ENCODE measurements around the gene ESR1.

The ESR1 gene

DNA sequence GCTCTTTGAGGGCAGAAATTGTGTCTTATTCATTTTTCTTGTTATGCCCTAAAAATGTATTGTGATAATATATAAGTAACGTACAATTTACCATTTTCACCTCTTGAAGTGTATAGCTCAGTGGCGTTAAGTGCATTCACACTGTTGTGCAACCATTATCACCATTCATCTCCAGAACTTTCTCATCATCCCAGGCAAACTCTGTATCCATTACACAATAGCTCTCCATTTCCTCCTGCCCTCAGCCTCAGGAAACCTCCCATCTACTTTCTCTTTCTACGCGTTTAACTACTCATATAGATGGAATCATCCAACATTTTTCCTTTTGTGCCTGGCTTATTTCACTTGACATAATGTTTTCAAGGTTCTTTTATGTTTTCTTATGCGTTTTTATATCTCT lies 184.6 kb downstream of the ESR1 start:
- Histone ChIP-seq H3K27ac (ENCODE audit: low read length) (no peak overlapping the region), H3K4me3 (ENCODE audit: low read length) (no peak overlapping the region), H3K27me3 (replicated peaks; ENCODE audit: insufficient read depth, low read length) (no peaks in the 10 kb centered on the region), H2AFZ (ENCODE audit: low read length) (no peak overlapping the region), H3K9me3 (replicated peaks; ENCODE audit: insufficient read depth, low read length) (no peaks in the 10 kb centered on the region), H3K9me2 (replicated peaks; ENCODE audit: insufficient read depth, low read length) (no peaks in the 10 kb centered on the region), H3K79me2 (ENCODE audit: low read length) (no peaks in the 10 kb centered on the region), H3K4me1 (ENCODE audit: low read length) (no peaks in the 10 kb centered on the region), H3K36me3 (replicated peaks; ENCODE audit: insufficient read depth, low read length) (no peaks in the 10 kb centered on the region), H3K9ac (ENCODE audit: low read length) (no peak overlapping the region), H3K4me2 (ENCODE audit: low read depth, low read length) (no peak overlapping the region), H4K20me1 (ENCODE audit: insufficient read depth, low read length) (no peaks in the 10 kb centered on the region), H3F3A (ENCODE audit: insufficient read depth, low read length) (no peaks in the 10 kb centered on the region)
- no peak for DNase-seq
- TF ChIP-seq EZH2phosphoT487 (IDR thresholded peaks at IDR 0.05; ENCODE audit: low read length) (no peak), EZH2 (optimal IDR thresholded peaks at IDR 0.05; ENCODE audit: low read depth, low read length) (no peak)
- TF ChIP-seq, protein P1, sequence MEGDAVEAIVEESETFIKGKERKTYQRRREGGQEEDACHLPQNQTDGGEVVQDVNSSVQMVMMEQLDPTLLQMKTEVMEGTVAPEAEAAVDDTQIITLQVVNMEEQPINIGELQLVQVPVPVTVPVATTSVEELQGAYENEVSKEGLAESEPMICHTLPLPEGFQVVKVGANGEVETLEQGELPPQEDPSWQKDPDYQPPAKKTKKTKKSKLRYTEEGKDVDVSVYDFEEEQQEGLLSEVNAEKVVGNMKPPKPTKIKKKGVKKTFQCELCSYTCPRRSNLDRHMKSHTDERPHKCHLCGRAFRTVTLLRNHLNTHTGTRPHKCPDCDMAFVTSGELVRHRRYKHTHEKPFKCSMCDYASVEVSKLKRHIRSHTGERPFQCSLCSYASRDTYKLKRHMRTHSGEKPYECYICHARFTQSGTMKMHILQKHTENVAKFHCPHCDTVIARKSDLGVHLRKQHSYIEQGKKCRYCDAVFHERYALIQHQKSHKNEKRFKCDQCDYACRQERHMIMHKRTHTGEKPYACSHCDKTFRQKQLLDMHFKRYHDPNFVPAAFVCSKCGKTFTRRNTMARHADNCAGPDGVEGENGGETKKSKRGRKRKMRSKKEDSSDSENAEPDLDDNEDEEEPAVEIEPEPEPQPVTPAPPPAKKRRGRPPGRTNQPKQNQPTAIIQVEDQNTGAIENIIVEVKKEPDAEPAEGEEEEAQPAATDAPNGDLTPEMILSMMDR (IDR thresholded peaks at IDR 0.05; ENCODE audit: low read length) = no peak

DNA sequence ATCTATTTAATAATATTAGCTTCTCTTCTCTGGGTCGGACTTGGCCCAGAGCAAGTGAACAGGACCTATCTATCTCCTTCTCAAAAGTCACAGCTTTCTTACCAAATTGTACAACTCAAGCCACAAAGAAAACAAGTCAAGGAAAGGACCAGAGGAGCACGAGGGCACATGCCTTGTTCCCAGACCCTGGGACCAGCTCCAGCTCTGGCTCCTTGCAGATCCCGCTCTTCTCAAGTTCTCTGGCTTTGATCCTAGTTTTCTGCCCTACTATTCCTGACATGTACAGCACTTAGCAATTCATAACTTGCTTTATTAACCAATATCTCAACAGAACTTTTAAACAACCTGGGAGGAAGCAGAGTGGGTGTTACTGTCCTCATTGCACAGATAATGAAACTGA lies 185.9 kb downstream of the ESR1 start:
- H3K4me3 ChIP-seq (ENCODE audit: low read length) = no peak overlapping the region
- H3K9me2 ChIP-seq (replicated peaks; ENCODE audit: insufficient read depth, low read length) = no peaks in the 10 kb centered on the region
- no peak for DNase-seq
- H3K79me2 ChIP-seq (ENCODE audit: low read length) = no peaks in the 10 kb centered on the region
- H3K4me1 ChIP-seq (ENCODE audit: low read length) = no peaks in the 10 kb centered on the region
- no peak overlapping the region for H2AFZ ChIP-seq (ENCODE audit: low read length)
- TF ChIP-seq EZH2 (optimal IDR thresholded peaks at IDR 0.05; ENCODE audit: low read depth, low read length) (no peak), EZH2phosphoT487 (IDR thresholded peaks at IDR 0.05; ENCODE audit: low read length) (no peak)
- TF ChIP-seq, protein P1 (IDR thresholded peaks at IDR 0.05; ENCODE audit: low read length) = no peak
- no peaks in the 10 kb centered on the region for H3K27me3 ChIP-seq (replicated peaks; ENCODE audit: insufficient read depth, low read length)
- H3K27ac ChIP-seq (ENCODE audit: low read length) = no peak overlapping the region
- H3K36me3 ChIP-seq (replicated peaks; ENCODE audit: insufficient read depth, low read length) = no peaks in the 10 kb centered on the region
- no peaks in the 10 kb centered on the region for H3K9me3 ChIP-seq (replicated peaks; ENCODE audit: insufficient read depth, low read length)
- no peaks in the 10 kb centered on the region for H3F3A ChIP-seq (ENCODE audit: insufficient read depth, low read length)
- H3K4me2 ChIP-seq (ENCODE audit: low read depth, low read length) = no peak overlapping the region
- H4K20me1 ChIP-seq (ENCODE audit: insufficient read depth, low read length) = no peaks in the 10 kb centered on the region
- no peak overlapping the region for H3K9ac ChIP-seq (ENCODE audit: low read length)

GRCh38 chr6:151998784-151999183 lies 191.3 kb downstream of the ESR1 start:
- H4K20me1 ChIP-seq (ENCODE audit: insufficient read depth, low read length) = no peaks in the 10 kb centered on the region
- no peak for DNase-seq
- no peaks in the 10 kb centered on the region for H3K79me2 ChIP-seq (ENCODE audit: low read length)
- no peak for TF ChIP-seq EZH2phosphoT487 (IDR thresholded peaks at IDR 0.05; ENCODE audit: low read length)
- H3K4me1 ChIP-seq (ENCODE audit: low read length) = no peaks in the 10 kb centered on the region
- no peak overlapping the region for H3K9ac ChIP-seq (ENCODE audit: low read length)
- no peak overlapping the region for H2AFZ ChIP-seq (ENCODE audit: low read length)
- no peaks in the 10 kb centered on the region for H3K36me3 ChIP-seq (replicated peaks; ENCODE audit: insufficient read depth, low read length)
- H3K27ac ChIP-seq (ENCODE audit: low read length) = no peak overlapping the region
- no peaks in the 10 kb centered on the region for H3F3A ChIP-seq (ENCODE audit: insufficient read depth, low read length)
- H3K9me2 ChIP-seq (replicated peaks; ENCODE audit: insufficient read depth, low read length) = no peaks in the 10 kb centered on the region
- H3K9me3 ChIP-seq (replicated peaks; ENCODE audit: insufficient read depth, low read length) = no peaks in the 10 kb centered on the region
- no peak overlapping the region for H3K4me3 ChIP-seq (ENCODE audit: low read length)
- H3K4me2 ChIP-seq (ENCODE audit: low read depth, low read length) = no peak overlapping the region
- no peaks in the 10 kb centered on the region for H3K27me3 ChIP-seq (replicated peaks; ENCODE audit: insufficient read depth, low read length)

- H3K9ac ChIP-seq (ENCODE audit: low read length) = no peak overlapping the region
- H3K79me2 ChIP-seq (ENCODE audit: low read length) = no peaks in the 10 kb centered on the region
- H3K4me3 ChIP-seq (ENCODE audit: low read length) = no peak overlapping the region
- no peak for DNase-seq
- no peak for TF ChIP-seq EZH2 (optimal IDR thresholded peaks at IDR 0.05; ENCODE audit: low read depth, low read length)
- TF ChIP-seq, protein P1 (IDR thresholded peaks at IDR 0.05; ENCODE audit: low read length) = no peak
- TF ChIP-seq EZH2phosphoT487 (IDR thresholded peaks at IDR 0.05; ENCODE audit: low read length) = no peak
- no peaks in the 10 kb centered on the region for H3F3A ChIP-seq (ENCODE audit: insufficient read depth, low read length)
- H4K20me1 ChIP-seq (ENCODE audit: insufficient read depth, low read length) = no peaks in the 10 kb centered on the region
- no peaks in the 10 kb centered on the region for H3K9me3 ChIP-seq (replicated peaks; ENCODE audit: insufficient read depth, low read length)
- H3K9me2 ChIP-seq (replicated peaks; ENCODE audit: insufficient read depth, low read length) = no peaks in the 10 kb centered on the region
- H3K4me2 ChIP-seq (ENCODE audit: low read depth, low read length) = no peak overlapping the region
- no peaks in the 10 kb centered on the region for H3K27me3 ChIP-seq (replicated peaks; ENCODE audit: insufficient read depth, low read length)
- H3K27ac ChIP-seq (ENCODE audit: low read length) = no peak overlapping the region
- 0 out of 2 replicates have a peak, but pooled peaks cover under 1% of the 10 kb centered on the region for H3K4me1 ChIP-seq (ENCODE audit: low read length)
- no peaks in the 10 kb centered on the region for H3K36me3 ChIP-seq (replicated peaks; ENCODE audit: insufficient read depth, low read length)
- H2AFZ ChIP-seq (ENCODE audit: low read length) = no peak overlapping the region
These were observed 191.7 kb downstream of the ESR1 start for GRCh38 chr6:151999194-151999593.

All from MM.1S (cell line).